ENCODE results near the gene GLB1L2.

The GLB1L2 gene

DNA sequence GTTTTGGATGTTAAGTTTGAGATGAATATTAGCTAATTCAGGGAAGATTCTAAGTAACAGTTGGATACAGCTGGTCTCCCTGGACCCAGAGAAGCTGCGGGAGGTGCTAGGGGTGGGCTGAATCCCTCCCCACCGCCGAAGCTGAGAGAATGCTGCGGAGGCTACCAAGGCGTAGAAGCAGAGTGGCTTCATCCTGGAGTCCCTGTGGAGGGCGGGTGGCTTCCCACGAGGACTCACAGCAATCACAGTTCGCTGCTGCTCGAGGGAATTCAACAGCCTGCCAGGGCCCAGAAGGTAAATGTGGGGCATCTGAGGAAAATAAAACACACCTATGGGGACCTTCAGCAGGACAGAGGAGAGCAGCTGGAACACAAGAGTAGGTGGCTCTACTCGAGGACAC lies 91.3 kb downstream of the GLB1L2 start:
- H3K4me3 ChIP-seq (ENCODE audit: low read depth, low read length), result no peak overlapping the region
- TF ChIP-seq CTCF (IDR thresholded peaks at IDR 0.05; ENCODE audit: control insufficient read depth, extremely low read depth, insufficient read depth), result no peak
- no peak for DNase-seq (ENCODE audit: low read depth)

- no peak for DNase-seq (ENCODE audit: low read depth)
- no peak overlapping the region for H3K4me3 ChIP-seq (ENCODE audit: low read depth, low read length)
- no peak for TF ChIP-seq CTCF (IDR thresholded peaks at IDR 0.05; ENCODE audit: control insufficient read depth, extremely low read depth, insufficient read depth)
Measured at GRCh38 chr11:134425413-134425812, 93.6 kb downstream of the GLB1L2 start.
